ENCODE results near the gene ATP1A3.
"Not testable (repeated sequence)": the region's sequence is repeated elsewhere in the genome, so short reads cannot be mapped to it uniquely, and the experiment has no call there.

Gene ATP1A3

DNA sequence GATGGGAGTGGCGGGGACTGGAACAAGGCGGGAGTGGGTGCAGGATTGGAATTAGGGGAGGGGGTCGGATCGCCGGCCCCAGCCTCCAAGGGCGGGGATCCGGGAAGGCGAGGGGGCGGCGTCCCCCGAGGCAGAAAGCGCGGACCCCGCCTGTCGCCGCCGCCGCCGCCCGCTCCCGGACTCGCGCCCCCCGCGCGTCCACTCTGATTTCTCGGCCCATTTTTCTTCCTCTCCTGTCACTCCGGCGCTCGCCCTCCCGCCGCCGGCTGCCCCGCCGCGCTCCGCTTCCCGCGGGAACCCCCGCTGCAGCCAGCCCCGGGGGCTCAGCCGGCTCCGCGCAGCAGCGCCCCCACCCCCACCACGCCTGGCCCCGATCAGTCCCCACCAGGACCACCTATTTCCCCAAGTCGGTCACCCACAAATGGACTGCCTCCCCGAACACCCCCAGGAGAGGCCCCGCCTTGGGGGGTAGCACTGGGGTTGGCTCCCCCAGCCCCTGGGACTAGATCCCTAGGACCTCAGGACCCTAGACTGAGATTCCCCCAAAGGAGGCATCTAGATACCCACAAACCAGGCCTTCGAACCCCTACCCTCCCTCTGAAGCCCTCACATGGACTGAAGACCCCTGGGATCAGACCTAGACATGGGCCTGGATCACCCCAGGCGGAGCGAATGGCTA is 53.2 kb downstream of the ATP1A3 start:
- TF ChIP-seq, protein P1, sequence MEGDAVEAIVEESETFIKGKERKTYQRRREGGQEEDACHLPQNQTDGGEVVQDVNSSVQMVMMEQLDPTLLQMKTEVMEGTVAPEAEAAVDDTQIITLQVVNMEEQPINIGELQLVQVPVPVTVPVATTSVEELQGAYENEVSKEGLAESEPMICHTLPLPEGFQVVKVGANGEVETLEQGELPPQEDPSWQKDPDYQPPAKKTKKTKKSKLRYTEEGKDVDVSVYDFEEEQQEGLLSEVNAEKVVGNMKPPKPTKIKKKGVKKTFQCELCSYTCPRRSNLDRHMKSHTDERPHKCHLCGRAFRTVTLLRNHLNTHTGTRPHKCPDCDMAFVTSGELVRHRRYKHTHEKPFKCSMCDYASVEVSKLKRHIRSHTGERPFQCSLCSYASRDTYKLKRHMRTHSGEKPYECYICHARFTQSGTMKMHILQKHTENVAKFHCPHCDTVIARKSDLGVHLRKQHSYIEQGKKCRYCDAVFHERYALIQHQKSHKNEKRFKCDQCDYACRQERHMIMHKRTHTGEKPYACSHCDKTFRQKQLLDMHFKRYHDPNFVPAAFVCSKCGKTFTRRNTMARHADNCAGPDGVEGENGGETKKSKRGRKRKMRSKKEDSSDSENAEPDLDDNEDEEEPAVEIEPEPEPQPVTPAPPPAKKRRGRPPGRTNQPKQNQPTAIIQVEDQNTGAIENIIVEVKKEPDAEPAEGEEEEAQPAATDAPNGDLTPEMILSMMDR (IDR thresholded peaks at IDR 0.05): no peak
- no peak overlapping the region for H3K27ac ChIP-seq

DNA sequence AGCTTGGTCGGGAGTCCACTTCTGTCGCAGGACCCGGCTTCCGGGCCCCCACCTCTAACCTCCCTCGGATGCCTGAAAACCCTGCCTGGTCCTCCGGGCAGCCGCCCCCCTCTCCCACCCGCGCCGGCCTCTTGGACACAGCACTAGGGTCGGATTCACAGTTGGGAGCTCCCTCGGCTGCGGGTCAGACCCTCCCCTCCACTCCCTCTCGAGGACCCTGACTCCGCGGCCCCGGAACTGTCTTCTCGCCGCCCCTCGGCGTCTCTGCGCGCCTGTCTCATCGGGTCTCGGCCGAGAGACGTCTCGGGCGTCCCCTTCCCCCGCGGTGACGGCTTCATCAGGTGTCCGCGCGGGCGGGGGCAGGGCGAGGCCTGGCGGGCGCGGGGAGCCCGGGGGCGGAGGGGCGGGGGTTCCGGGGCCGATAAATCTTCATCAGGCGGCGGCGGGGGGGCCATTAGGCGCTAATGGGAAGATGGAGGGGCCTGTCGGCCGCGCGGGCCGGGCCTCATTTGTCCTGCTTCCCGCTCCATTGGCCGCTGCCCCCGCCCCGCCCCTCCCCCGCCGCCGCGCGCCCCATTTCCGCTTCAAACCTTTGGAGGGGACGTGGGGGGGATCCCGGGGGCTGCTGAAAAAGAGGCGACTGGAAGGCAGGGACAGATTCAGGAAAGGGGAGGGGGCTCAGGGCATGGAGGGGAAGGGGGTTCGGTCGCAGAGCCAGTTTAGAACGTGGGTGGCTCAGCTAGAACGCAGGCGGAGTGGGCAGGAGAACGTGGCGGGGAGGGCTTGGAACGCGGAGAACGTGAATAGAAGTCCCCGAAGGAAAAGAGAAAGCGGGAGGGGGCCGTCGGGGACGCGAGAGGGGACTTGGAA is 53.9 kb downstream of the ATP1A3 start:
- no peak for TF ChIP-seq ZFX (IDR thresholded peaks at IDR 0.05; ENCODE audit: borderline replicate concordance)
- TF ChIP-seq, protein P1 (IDR thresholded peaks at IDR 0.05): no peak
- no peak overlapping the region for H3K27ac ChIP-seq

GRCh38 chr19:41939209-41939608 is 54.8 kb downstream of the ATP1A3 start:
- not testable (repeated sequence) for H3K27ac ChIP-seq

DNA sequence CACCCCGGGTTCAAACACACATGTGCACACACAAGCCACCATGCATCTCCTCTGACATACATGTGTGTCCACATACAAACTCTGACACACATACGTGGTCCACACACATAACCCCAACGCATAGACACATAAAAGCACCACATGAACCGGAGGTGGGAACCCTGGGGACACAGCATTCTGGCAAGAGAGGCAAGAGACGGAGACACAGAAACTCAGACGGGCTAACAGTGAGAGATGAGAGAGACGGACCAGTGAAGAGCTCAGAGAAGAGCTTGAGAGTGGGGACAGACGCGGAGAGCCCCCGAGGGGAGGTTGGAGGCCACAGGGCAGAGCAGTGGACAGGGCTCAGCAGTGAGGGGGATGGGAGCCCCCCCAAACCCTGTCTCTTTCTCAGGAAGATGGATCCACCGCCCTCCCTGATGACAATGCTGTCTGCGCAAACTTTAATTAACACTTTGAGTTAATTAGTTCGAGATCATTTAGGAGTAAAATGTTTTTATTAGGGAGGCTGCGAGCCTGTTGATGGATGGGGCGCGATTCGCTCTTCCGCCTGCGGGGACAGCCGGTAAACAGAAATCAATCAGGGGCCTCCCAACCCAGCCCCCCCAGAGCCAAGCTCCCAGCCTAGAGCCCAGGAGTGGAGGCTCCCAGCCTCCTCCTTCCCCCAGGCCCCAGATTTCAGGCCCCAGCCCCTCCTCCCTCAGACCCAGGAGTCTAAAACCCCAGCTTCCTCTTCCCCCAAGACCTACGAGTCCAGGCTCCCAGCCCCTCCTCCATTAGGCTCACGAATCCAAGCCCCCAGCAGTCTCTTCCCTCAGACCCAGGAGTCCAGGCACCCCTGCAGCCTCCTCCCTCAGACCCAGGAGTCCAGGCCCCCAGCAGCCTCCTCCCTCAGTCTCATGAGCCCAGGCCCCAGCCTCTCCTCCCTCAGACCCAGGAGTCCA is 56.2 kb downstream of the ATP1A3 start:
- no peak overlapping the region for H3K27ac ChIP-seq
- TF ChIP-seq ZFX (IDR thresholded peaks at IDR 0.05; ENCODE audit: borderline replicate concordance): no peak
- TF ChIP-seq, protein P1 (IDR thresholded peaks at IDR 0.05): no peak

GRCh38 chr19:41936961-41937360 is 57.1 kb downstream of the ATP1A3 start:
- no peak overlapping the region for H3K27ac ChIP-seq
- TF ChIP-seq, protein P1 (IDR thresholded peaks at IDR 0.05): no peak
- no peak for TF ChIP-seq ZFX (IDR thresholded peaks at IDR 0.05; ENCODE audit: borderline replicate concordance)

DNA sequence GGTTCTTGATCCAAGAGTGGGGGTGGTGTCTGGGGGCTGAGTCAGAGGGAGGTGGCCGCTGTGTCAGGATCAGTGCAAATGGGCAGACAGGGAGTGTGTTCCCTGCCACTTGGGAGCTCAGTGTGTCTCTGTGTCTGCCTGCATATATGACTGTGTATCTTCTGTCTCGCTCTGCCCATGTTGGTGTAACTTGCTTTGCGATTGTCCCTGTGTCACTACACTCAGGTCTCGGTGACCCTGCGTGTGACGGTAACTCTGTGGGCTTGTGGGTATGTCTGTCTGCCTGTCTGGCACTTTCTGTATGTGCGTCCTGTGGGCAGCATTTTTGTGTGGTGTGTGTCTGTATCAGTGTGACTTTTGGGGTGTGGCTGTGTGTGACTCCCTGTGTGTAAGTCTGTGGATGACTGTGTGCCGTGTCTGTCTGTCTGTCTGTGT is 57.6 kb downstream of the ATP1A3 start:
- no peak overlapping the region for H3K27ac ChIP-seq
- no peak for TF ChIP-seq ZFX (IDR thresholded peaks at IDR 0.05; ENCODE audit: borderline replicate concordance)
- TF ChIP-seq, protein P1 (IDR thresholded peaks at IDR 0.05): no peak

- H3K27ac ChIP-seq: no peak overlapping the region
- no peak for TF ChIP-seq ZFX (IDR thresholded peaks at IDR 0.05; ENCODE audit: borderline replicate concordance)
- TF ChIP-seq, protein P1 (IDR thresholded peaks at IDR 0.05): no peak
Measured at GRCh38 chr19:41935760-41936415, 58.1 kb downstream of the ATP1A3 start.
